Heart left ventricle (tissue), 13 donors: ENCODE measurements around the gene CFAP46.

ENCODE experiments used
- POLR2A ChIP-seq, 2 donors: fragments of 450-650 bp; IDR thresholded peaks; one replicate each; pipeline ENCODE4 v1.6.1; 2017; ENCODE audit warnings: antibody characterized with exemption in 2 of 2, mild to moderate bottlenecking in 2 of 2, moderate library complexity in 2 of 2
- TF ChIP-seq, protein P1 (sequence below), 12 donors: fragments of 200-600 bp; sonication (generic) in 4 of 12; IDR thresholded peaks; one replicate each; pipeline versions ENCODE4 v1.5.0 to v1.8.0; 2018 to 2022; ENCODE audit warnings: antibody characterized with exemption in 12 of 12, mild to moderate bottlenecking in 5 of 12
- donor health status: ischemic (EF 13 %, LVEDD 7.1; RV severe dilation, severe dysfunction).
- donor health status: DM: no; HTN: yes; CAD: no.
- donor health status: DM: no; HTN: no; CAD: no.
- donor health status: ischemic (EF 25% LVEDD 6.9; RV normal size, moderate dysfunction).
- donor health status: ischemic (EF 25% LVEDD 5.7; RV mildly dilated, moderate dysfunction).
- donor health status: ischemic (EF 35%, LVEDD 5.7; RV mildly dilated, moderate dysfunction).
- donor health status: nonischemic (EF 11% LVEDD 7.7; RV severe dilation, severe dysfunction).
- donor health status: DM: yes; HTN: yes; CAD: no.
- donor health status: PGD.
- donor health status: ischemic (EF 29% LVEDD 5.4; RV normal size, mild dysfunction).
- donor health status: nonischemic (EF 23%, LVEDD 6.1; RV moderate dilation, normal function).

DNA sequence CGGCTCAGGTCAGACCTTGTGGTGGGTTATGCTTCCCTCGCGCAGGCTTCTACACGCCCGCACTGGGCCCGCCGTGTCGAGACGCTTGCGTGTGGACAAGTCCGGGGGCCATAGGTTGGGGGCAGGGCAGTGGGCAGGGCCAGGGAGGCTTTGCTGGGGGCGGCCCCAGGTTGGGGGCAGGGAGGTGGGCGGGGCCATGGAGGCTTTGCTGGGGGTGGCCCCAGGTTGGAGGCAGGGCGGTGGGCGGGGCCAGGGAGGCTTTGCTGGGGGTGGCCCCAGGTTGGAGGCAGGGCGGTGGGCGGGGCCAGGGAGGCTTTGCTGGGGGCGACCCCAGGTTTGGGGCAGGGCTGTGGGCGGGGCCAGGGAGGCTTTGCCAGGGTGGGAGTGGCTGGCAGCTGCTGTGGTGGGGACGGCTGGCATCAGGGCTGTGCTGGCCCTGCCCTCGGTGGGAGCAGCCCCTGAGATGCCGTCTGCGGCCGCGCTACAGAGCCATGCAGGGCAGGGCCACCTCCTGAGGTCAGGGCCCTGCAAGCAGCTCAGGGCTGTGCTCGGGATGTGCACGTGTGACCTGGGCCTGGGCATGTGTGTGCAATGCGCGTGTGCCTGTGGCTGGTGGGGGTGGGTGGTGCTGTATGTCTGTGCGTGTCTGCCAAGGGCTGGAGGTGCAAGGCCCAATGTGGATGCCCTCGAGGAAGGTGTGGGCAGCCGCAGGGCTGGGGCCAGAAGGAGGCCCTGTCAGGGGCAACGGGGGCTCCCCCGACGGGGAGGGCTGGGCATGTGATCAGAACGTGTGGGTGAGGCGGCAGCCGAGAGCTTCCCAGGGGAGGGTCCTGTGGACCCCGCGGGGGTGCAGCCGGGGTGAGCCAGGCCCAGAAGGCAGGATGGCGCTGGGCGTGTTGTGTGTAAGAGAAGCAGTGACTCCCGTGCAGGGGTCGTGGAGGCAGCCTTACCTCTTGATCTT is 84.0 kb downstream of the CFAP46 start:
- TF ChIP-seq POLR2A (IDR thresholded peaks at IDR 0.05): no peak
- TF ChIP-seq, protein P1, sequence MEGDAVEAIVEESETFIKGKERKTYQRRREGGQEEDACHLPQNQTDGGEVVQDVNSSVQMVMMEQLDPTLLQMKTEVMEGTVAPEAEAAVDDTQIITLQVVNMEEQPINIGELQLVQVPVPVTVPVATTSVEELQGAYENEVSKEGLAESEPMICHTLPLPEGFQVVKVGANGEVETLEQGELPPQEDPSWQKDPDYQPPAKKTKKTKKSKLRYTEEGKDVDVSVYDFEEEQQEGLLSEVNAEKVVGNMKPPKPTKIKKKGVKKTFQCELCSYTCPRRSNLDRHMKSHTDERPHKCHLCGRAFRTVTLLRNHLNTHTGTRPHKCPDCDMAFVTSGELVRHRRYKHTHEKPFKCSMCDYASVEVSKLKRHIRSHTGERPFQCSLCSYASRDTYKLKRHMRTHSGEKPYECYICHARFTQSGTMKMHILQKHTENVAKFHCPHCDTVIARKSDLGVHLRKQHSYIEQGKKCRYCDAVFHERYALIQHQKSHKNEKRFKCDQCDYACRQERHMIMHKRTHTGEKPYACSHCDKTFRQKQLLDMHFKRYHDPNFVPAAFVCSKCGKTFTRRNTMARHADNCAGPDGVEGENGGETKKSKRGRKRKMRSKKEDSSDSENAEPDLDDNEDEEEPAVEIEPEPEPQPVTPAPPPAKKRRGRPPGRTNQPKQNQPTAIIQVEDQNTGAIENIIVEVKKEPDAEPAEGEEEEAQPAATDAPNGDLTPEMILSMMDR (IDR thresholded peaks at IDR 0.05): no peak
